GM12878 (cell line): ENCODE measurements around the gene ANKRD23. TPM values are rescaled to one million over a fixed set of nuclear protein-coding genes. Genes with fewer than 3 reads are reported as not detected.

Experiments used
- ATAC-seq: fragments of 200-7000 bp; cut with Tn5 transposase; 3 replicates; pipeline ENCODE4 v1.9.1; 2020; ENCODE audit warnings: mild to moderate bottlenecking, moderate library complexity
- BruUV-seq: library from RNA; stranded (reverse); fragments of 400-500 nt; replicated peaks from 2 replicates; lab custom pipeline; 2021; lab: Mats Ljungman, UMichigan
- CTCF ChIA-PET: fragments of 300-600 bp; sonication (Branson Sonifier 250); formaldehyde crosslinking; extraction: SDS; loops from one replicate; lab custom pipeline; 2021; ENCODE audit warnings: inconsistent platforms; lab: Yijun Ruan, JAX
- POLR2A ChIA-PET: fragments of 350-600 bp; formaldehyde crosslinking; extraction: SDS; loops from one replicate; lab custom pipeline; 2021; ENCODE audit warnings: inconsistent platforms; lab: Charles Lee
- RAD21 ChIA-PET: fragments of 300-600 bp; sonication (Branson Sonifier 250); formaldehyde crosslinking; loops from one replicate; lab custom pipeline; 2023; ENCODE audit warnings: antibody characterized with exemption; ENCODE audit not compliant: unreplicated experiment; lab: Charles Lee
- SMC1A ChIA-PET: fragments of 300-600 bp; sonication (Branson Sonifier 250); formaldehyde crosslinking; loops from one replicate; lab custom pipeline; 2023; ENCODE audit not compliant: unreplicated experiment, uncharacterized antibody; lab: Charles Lee
- DNase-seq: peaks from one replicate; pipeline ENCODE4 v3.0.0-alpha.2; 2011; ENCODE audit warnings: low read depth, low spot score
- FAIRE-seq: peaks from 3 replicates; lab custom pipeline; 2011; peaks lifted over from hg19 to GRCh38; lab: Jason Lieb, UNC
- H2AFZ ChIP-seq: 2 replicates; pipeline ENCODE4 v1.6.0; 2011; ENCODE audit warnings: low read depth, low read length, control low read depth; ENCODE audit not compliant: control insufficient read depth
- H3K27ac ChIP-seq: 2 replicates; pipeline ENCODE4 v1.5.1; 2011; ENCODE audit warnings: control low read depth; ENCODE audit not compliant: control insufficient read depth, insufficient read depth
- H3K27me3 ChIP-seq, 2 experiments: replicated peaks in 1 of 2; 2 replicates each; pipeline versions ENCODE4 v1.6.0 to v1.6.1; 2011; ENCODE audit warnings: low read length in 1 of 2; ENCODE audit not compliant: control insufficient read depth in 2 of 2, insufficient read depth in 2 of 2
- H3K36me3 ChIP-seq, 2 experiments: 2 replicates each; pipeline ENCODE4 v1.5.1; 2011; ENCODE audit warnings: low read length in 1 of 2; ENCODE audit not compliant: control insufficient read depth in 2 of 2, insufficient read depth in 2 of 2
- H3K4me1 ChIP-seq: 2 replicates; pipeline ENCODE4 v1.6.1; 2011; ENCODE audit warnings: mild to moderate bottlenecking, low read length, moderate library complexity, mixed read lengths; ENCODE audit not compliant: control insufficient read depth, insufficient read depth
- H3K4me2 ChIP-seq: 2 replicates; pipeline ENCODE4 v1.6.0; 2011; ENCODE audit warnings: control low read depth; ENCODE audit not compliant: control insufficient read depth, insufficient read depth
- H3K4me3 ChIP-seq: fragments of 200-600 bp; sonication (generic); 2 replicates; pipeline ENCODE4 v1.5.1; 2016
- H3K79me2 ChIP-seq: 2 replicates; pipeline ENCODE4 v1.6.0; 2011; ENCODE audit warnings: low read length; ENCODE audit not compliant: control insufficient read depth, insufficient read depth
- H3K9ac ChIP-seq: 2 replicates; pipeline ENCODE4 v1.8.0; 2011; ENCODE audit warnings: low read length, control low read depth, mixed read lengths; ENCODE audit not compliant: control insufficient read depth, insufficient read depth
- H3K9me3 ChIP-seq: replicated peaks from 3 replicates; pipeline ENCODE4 v1.5.1; 2011; ENCODE audit warnings: mild to moderate bottlenecking, low read length; ENCODE audit not compliant: control insufficient read depth, insufficient read depth
- H4K20me1 ChIP-seq: 2 replicates; pipeline ENCODE4 v1.6.0; 2011; ENCODE audit not compliant: control insufficient read depth, insufficient read depth
- BACH1 ChIP-seq: fragments of 450-650 bp; IDR thresholded peaks from 2 replicates; pipeline ENCODE4 v1.6.1; 2017; ENCODE audit warnings: mild to moderate bottlenecking, borderline replicate concordance
- CBFB ChIP-seq: IDR thresholded peaks from 2 replicates; pipeline ENCODE4 v1.6.1; 2016; ENCODE audit warnings: antibody characterized with exemption, low read depth
- GATAD2B ChIP-seq: fragments of 450-650 bp; conservative IDR thresholded peaks from 2 replicates; pipeline ENCODE4 v1.6.1; 2017; ENCODE audit warnings: low read depth, mild to moderate bottlenecking, moderate library complexity
- HDGF ChIP-seq: fragments of 450-650 bp; IDR thresholded peaks from 2 replicates; pipeline ENCODE4 v1.6.1; 2016; ENCODE audit warnings: antibody characterized with exemption
- NFYB ChIP-seq: IDR thresholded peaks from 2 replicates; pipeline ENCODE4 v1.6.1; 2011; ENCODE audit warnings: low read depth, mild to moderate bottlenecking, low read length, improper control_type of control experiment, moderate library complexity; ENCODE audit not compliant: insufficient read depth
- POLR2A ChIP-seq: IDR thresholded peaks from 2 replicates; pipeline ENCODE4 v1.6.1; 2011; ENCODE audit warnings: low read depth, mild to moderate bottlenecking, low read length
- ZNF207 ChIP-seq: fragments of 450-650 bp; IDR thresholded peaks from 2 replicates; pipeline ENCODE4 v1.6.1; 2014; ENCODE audit warnings: antibody characterized with exemption, mild to moderate bottlenecking, borderline replicate concordance
- ZSCAN29 ChIP-seq: fragments of 450-650 bp; IDR thresholded peaks from 2 replicates; pipeline ENCODE4 v1.6.1; 2017; ENCODE audit warnings: mild to moderate bottlenecking, moderate library complexity
- WGBS: methylation state at CpG from one replicate; pipeline ENCODE4 v1.1.6; 2016; ENCODE audit warnings: low lambda C conversion rate; ENCODE audit not compliant: insufficient replicate concordance, insufficient coverage; ENCODE audit errors: missing lambda C conversion rate; 5-methylcytosine and 5-hydroxymethylcytosine counted together
- in situ Hi-C: fragments of 300-500 bp; cut with MboI; formaldehyde crosslinking; loops from 9 replicates; pipeline ENCODE4 v1.14.3; 2018; ENCODE audit warnings: mixed read lengths
- intact Hi-C: fragments of 100-400 bp; cut with micrococcal nuclease; formaldehyde crosslinking; loops from one replicate; pipeline ENCODE4 v1.14.2; 2022; ENCODE audit not compliant: unreplicated experiment
- polyA plus RNA-seq, 11 experiments: library from polyadenylated mRNA; depleted of rRNA in 4 of 11; unstranded in 6 of 11; stranded (reverse) in 5 of 11; fragments of >200 nt; fragmentation: Nextera tagmentation in 4 of 11; fragmentation: Illumina TruSeq in 1 of 11; extraction: Ambion mirVana in 4 of 11; extraction: Trizol in 1 of 11; gene quantifications; 1 replicate in 1 of 11; 2 replicates in 10 of 11; pipeline versions ENCODE4 v1.2.1 to v1.2.3, GENCODE V29; 2011 to 2016; ENCODE audit warnings: inconsistent platforms in 2 of 11, missing spikeins in 2 of 11, low read depth in 1 of 11
- total RNA-seq, 4 experiments: library from RNA; depleted of rRNA in 3 of 4; stranded (reverse); fragments of >200 nt in 3 of 4; fragmentation: Illumina TruSeq in 1 of 4; extraction: Trizol in 1 of 4; gene quantifications; 2 replicates each; pipeline versions ENCODE4 v1.2.1 to v1.2.3, GENCODE V29; 2013 to 2021
- TF ChIP-seq, protein P1 (sequence below): IDR thresholded peaks from 2 replicates; pipeline ENCODE4 v1.6.1; 2012; ENCODE audit warnings: low read depth, low read length, improper control_type of control experiment
- TF ChIP-seq, protein P2 (sequence below): fragments of 450-650 bp; IDR thresholded peaks from 2 replicates; pipeline ENCODE4 v1.6.1; 2017; ENCODE audit warnings: mild to moderate bottlenecking, moderate library complexity

ANKRD23 gene
- total and polyA plus RNA-seq, 10 of the 15 experiments (the other 5 are each of a cell fraction or from before 2014, with no cell fraction given) = 0.34 to 5.3 (median 2.7) TPM

DNA sequence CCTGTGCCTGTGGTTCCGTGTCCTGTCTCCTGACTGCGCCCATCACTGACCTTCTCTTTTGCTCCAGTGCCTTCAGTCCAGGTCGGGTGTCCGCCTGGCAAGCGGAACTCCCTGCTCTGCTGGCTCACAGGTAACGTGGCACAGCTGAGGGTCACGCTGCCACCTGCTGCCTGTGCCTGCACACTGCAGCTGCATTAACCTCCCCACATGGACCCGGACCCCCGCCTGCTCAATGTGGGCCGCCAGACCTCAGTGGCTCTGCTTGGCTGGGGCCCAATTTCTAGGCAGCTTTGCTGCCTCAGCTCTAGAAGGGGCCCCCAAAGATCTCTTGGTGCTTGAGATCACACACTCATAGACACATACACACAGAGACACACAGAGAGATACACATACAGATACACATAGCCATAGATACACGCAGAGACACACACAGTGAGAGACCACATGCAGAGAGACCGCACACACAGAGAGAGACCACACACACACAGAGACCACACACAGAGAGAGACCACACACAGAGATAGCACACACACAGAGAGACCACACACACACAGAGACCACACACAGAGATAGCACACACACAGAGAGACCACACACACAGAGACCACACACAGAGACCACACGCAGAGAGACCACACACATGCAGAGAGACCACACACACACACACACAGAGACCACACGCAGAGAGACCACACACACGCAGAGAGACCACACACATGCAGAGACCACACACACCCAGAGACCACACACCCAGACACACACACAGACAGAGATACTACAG lies 42.6 kb downstream of the ANKRD23 start (continued):
- TF ChIP-seq NFYB (no peak), ZSCAN29 (no peak), BACH1 (0 out of 2 replicates have a peak, but pooled peaks have one; percentile 18), GATAD2B (no peak), CBFB (no peak), ZNF207 (no peak), HDGF (0 out of 2 replicates have a peak, but pooled peaks have one; percentile 76)
- TF ChIP-seq, protein P1, sequence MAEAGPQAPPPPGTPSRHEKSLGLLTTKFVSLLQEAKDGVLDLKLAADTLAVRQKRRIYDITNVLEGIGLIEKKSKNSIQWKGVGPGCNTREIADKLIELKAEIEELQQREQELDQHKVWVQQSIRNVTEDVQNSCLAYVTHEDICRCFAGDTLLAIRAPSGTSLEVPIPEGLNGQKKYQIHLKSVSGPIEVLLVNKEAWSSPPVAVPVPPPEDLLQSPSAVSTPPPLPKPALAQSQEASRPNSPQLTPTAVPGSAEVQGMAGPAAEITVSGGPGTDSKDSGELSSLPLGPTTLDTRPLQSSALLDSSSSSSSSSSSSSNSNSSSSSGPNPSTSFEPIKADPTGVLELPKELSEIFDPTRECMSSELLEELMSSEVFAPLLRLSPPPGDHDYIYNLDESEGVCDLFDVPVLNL = no peak

GRCh38 chr2:96800061-96801004 lies 43.5 kb downstream of the ANKRD23 start:
- no peak for FAIRE-seq
- Histone ChIP-seq H3K4me1 (peaks cover 18% of the 10 kb centered on the region), H3K79me2 (no peaks in the 10 kb centered on the region), H3K4me3 (no peak overlapping the region), H2AFZ (peak overlapping the region; percentile 72), H3K27ac (no peak overlapping the region), H3K4me2 (peak overlapping the region; percentile 20; the same call in 1 of the 2 replicates), H3K27me3 (no peaks in the 10 kb centered on the region), H3K9ac (no peak overlapping the region), H4K20me1 (no peaks in the 10 kb centered on the region), H3K9me3 (no peaks in the 10 kb centered on the region), H3K36me3 (peaks cover 20 to 23% of the 10 kb centered on the region in 2 experiments)
- ATAC-seq = peak; percentile 59
- BruUV-seq = no TSS peak
- TF ChIP-seq, protein P2, sequence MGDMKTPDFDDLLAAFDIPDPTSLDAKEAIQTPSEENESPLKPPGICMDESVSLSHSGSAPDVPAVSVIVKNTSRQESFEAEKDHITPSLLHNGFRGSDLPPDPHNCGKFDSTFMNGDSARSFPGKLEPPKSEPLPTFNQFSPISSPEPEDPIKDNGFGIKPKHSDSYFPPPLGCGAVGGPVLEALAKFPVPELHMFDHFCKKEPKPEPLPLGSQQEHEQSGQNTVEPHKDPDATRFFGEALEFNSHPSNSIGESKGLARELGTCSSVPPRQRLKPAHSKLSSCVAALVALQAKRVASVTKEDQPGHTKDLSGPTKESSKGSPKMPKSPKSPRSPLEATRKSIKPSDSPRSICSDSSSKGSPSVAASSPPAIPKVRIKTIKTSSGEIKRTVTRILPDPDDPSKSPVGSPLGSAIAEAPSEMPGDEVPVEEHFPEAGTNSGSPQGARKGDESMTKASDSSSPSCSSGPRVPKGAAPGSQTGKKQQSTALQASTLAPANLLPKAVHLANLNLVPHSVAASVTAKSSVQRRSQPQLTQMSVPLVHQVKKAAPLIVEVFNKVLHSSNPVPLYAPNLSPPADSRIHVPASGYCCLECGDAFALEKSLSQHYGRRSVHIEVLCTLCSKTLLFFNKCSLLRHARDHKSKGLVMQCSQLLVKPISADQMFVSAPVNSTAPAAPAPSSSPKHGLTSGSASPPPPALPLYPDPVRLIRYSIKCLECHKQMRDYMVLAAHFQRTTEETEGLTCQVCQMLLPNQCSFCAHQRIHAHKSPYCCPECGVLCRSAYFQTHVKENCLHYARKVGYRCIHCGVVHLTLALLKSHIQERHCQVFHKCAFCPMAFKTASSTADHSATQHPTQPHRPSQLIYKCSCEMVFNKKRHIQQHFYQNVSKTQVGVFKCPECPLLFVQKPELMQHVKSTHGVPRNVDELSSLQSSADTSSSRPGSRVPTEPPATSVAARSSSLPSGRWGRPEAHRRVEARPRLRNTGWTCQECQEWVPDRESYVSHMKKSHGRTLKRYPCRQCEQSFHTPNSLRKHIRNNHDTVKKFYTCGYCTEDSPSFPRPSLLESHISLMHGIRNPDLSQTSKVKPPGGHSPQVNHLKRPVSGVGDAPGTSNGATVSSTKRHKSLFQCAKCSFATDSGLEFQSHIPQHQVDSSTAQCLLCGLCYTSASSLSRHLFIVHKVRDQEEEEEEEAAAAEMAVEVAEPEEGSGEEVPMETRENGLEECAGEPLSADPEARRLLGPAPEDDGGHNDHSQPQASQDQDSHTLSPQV = no peak
- TF ChIP-seq POLR2A = peak; percentile 1; the same call in 1 of the 2 replicates
- in situ Hi-C loops = no loop called here
- ChIA-PET CTCF (interaction anchor here (0.7 to 2.1 kb wide), 20 partner anchors 10 to 198 kb away, joined by 3 to 42 read pairs (median 3); partner anchors contain the start of gene CNNM4), POLR2A (no interaction called here), RAD21 (interaction anchor here (0.8 to 2.1 kb wide), 9 partner anchors 16 to 534 kb away, joined by 3 to 15 read pairs (median 3); partner anchors contain the start of gene CNNM4), SMC1A (interaction anchor here (0.8 to 2.4 kb wide), 8 partner anchors 10 to 312 kb away, joined by 3 to 16 read pairs (median 4); partner anchors contain the start of genes ANKRD36 and CNNM4)
- intact Hi-C loops = loop anchor here (2.0 to 5.0 kb wide), 2 partner anchors 36 to 163 kb away; partner anchors contain the start of gene KANSL3
- DNase-seq = no peak
- 83% methylated on average over 27 of the region's 27 CpGs for WGBS
